Mucosa of descending colon (tissue), 3 donors: ENCODE results near the gene KRT73. TPM values are rescaled to one million over a fixed set of nuclear protein-coding genes. Genes with fewer than 3 reads are reported as not detected.

Experiments
- ATAC-seq: fragments of 200-7000 bp; cut with Tn5 transposase; one replicate; pipeline ENCODE4 v1.9.1; 2020; ENCODE audit warnings: mild to moderate bottlenecking, moderate library complexity
- DNase-seq, 3 donors: peaks; one replicate each; pipeline ENCODE4 v3.0.0-alpha.2; 2020
- H3K36me3 ChIP-seq: fragments of 200-600 bp; one replicate; pipeline ENCODE4 v1.8.0; 2021; ENCODE audit warnings: low read depth, mild to moderate bottlenecking
- H3K4me1 ChIP-seq: fragments of 200-600 bp; one replicate; pipeline ENCODE4 v1.8.0; 2021; ENCODE audit warnings: low read depth, mild to moderate bottlenecking
- H3K4me3 ChIP-seq: fragments of 200-600 bp; one replicate; pipeline ENCODE4 v1.8.0; 2021; ENCODE audit warnings: mild to moderate bottlenecking
- H3K9me3 ChIP-seq: fragments of 200-600 bp; one replicate; pipeline ENCODE4 v1.8.0; 2021; ENCODE audit warnings: mild to moderate bottlenecking
- intact Hi-C, 2 donors: fragments of 100-400 bp; cut with DNase I in 1 of 2; cut with micrococcal nuclease in 1 of 2; formaldehyde crosslinking; loops; one replicate each; pipeline versions ENCODE4 v1.11.0 to v1.11.1; 2022; cut with DNase I, micrococcal nuclease
- total RNA-seq, 3 donors: library from RNA; stranded (reverse); fragmentation: NEBNext Ultra II Directional in 2 of 3; extraction: Animal tissue kit (Norgen Biotek cat#: 25700) in 2 of 3; gene quantifications; one replicate each; pipeline versions ENCODE4 v1.2.1 to v1.2.4, GENCODE V29; 2021 to 2023
- TF ChIP-seq, protein P1 (sequence below): fragments of 200-600 bp; IDR thresholded peaks from one replicate; pipeline ENCODE4 v1.8.0; 2022; ENCODE audit warnings: antibody characterized with exemption, mild to moderate bottlenecking
- donor health status: DM: no; HTN: no; CAD: no; lungs with moderate emphysema.
- donor health status: DM: no; HTN: no; CAD: no.
- donor health status: DM: no; HTN: yes; CAD: no.

The KRT73 gene
- total RNA-seq, 3 donors from 2014 or later, result not detected

- TF ChIP-seq, protein P1, sequence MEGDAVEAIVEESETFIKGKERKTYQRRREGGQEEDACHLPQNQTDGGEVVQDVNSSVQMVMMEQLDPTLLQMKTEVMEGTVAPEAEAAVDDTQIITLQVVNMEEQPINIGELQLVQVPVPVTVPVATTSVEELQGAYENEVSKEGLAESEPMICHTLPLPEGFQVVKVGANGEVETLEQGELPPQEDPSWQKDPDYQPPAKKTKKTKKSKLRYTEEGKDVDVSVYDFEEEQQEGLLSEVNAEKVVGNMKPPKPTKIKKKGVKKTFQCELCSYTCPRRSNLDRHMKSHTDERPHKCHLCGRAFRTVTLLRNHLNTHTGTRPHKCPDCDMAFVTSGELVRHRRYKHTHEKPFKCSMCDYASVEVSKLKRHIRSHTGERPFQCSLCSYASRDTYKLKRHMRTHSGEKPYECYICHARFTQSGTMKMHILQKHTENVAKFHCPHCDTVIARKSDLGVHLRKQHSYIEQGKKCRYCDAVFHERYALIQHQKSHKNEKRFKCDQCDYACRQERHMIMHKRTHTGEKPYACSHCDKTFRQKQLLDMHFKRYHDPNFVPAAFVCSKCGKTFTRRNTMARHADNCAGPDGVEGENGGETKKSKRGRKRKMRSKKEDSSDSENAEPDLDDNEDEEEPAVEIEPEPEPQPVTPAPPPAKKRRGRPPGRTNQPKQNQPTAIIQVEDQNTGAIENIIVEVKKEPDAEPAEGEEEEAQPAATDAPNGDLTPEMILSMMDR, result no peak
- H3K36me3 ChIP-seq, result no peaks in the 10 kb centered on the region
- ATAC-seq (no peak), DNase-seq (no peak)
- no peaks in the 10 kb centered on the region for H3K9me3 ChIP-seq
- H3K4me3 ChIP-seq, result no peak overlapping the region
- intact Hi-C loops, result no loop called here
- no peaks in the 10 kb centered on the region for H3K4me1 ChIP-seq
Measured at GRCh38 chr12:52622349-52622748, 4.0 kb upstream of the KRT73 start.

GRCh38 chr12:52618866-52619265 lies 507 bp upstream of the KRT73 start:
- intact Hi-C loops, result no loop called here
- Histone ChIP-seq H3K36me3 (no peaks in the 10 kb centered on the region), H3K9me3 (no peaks in the 10 kb centered on the region), H3K4me3 (no peak overlapping the region), H3K4me1 (no peaks in the 10 kb centered on the region)
- ATAC-seq, result no peak
- no peak for DNase-seq
- TF ChIP-seq, protein P1, result no peak

DNA sequence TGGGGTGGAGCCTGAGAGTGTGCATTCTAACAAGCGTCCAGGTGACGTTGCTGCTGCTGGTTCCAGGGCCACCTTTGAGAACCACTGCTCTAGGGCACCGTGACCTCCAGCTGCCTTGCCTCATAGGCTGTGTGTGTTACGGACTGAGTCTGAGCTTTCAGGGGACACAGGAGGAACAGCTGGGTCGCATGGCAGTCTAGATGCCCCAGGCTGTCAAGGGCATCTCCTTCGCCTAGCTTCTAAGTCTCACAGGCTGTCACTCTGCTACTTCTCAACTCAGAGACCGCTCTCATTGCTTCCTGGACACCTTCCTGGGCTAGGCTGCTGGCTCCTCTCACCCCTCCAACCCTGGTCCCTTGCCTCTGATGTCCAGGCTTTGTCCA lies 965 bp downstream of the KRT73 start:
- H3K9me3 ChIP-seq, result no peaks in the 10 kb centered on the region
- no peaks in the 10 kb centered on the region for H3K36me3 ChIP-seq
- intact Hi-C loops, result no loop called here
- H3K4me1 ChIP-seq, result no peaks in the 10 kb centered on the region
- H3K4me3 ChIP-seq, result no peak overlapping the region
- ATAC-seq (no peak), DNase-seq (no peak)
- TF ChIP-seq, protein P1, result no peak

DNA sequence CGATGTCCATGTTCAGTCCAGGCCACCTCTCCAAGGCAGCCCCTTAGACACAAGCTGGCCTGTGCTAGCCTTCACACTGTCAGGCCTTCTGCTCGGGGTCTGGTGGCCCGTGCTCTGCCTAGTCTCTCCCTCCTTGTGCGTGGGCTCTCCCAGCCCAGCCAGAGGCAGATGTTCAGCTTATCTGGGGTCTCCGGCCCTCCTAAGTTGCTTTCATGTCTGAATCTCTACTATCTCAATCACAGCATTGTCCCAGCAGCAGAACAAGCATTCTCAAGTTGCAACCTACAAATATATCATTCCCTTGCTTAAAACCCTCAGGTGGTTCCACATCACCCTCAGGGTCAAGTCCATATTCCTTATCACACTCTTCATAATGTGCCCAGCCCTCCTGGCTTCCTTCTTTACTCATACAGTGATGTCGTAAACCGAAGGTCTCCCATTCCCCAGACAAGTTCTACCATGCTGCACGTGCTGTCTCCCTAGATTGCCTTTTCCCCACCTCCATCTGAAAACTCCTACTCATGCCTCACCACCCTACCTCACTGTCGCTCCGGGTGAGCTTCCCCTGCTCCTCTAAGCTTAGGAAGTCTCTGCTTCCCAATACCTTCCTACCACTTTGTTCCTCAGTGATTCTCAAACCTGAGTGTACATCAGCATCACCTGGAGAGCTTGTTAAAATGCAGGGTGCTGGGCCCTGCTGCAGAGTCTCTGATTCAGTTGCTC lies 1.5 kb downstream of the KRT73 start:
- Histone ChIP-seq H3K9me3 (no peaks in the 10 kb centered on the region), H3K4me3 (no peak overlapping the region), H3K4me1 (no peaks in the 10 kb centered on the region), H3K36me3 (no peaks in the 10 kb centered on the region)
- TF ChIP-seq, protein P1, result no peak
- intact Hi-C loops, result no loop called here
- no peak for DNase-seq
- no peak for ATAC-seq

DNA sequence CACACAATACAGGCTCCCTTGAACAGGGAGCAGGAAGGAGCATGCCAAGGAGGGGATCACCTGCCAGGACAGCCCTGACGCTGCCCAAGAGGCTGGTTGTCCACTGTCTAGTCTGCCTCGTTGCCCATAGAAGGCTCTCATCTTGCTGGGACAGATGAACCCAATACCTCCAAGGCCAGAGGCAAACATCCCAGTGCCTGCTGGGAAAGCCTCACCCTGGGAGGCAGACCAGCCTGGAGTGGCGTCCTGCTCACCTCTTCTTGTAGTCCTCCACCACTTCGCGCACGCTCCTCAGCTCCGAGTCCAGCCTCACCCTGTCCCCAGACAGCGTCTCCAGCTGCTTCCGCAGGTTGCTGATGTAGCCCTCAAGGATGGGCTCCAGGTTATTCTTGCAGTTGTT lies 2.4 kb downstream of the KRT73 start:
- Histone ChIP-seq H3K36me3 (no peaks in the 10 kb centered on the region), H3K4me1 (no peaks in the 10 kb centered on the region), H3K4me3 (no peak overlapping the region), H3K9me3 (no peaks in the 10 kb centered on the region)
- intact Hi-C loops, result no loop called here
- ATAC-seq (no peak), DNase-seq (no peak)
- TF ChIP-seq, protein P1, result no peak
